Astrocyte of the cerebellum (primary cell): ENCODE results near the gene MCM5.
A peak's percentile ranks its signal among the peaks of the same experiment; 100 is the strongest.
"Not testable (repeated sequence)": the region's sequence is repeated elsewhere in the genome, so short reads cannot be mapped to it uniquely, and the experiment has no call there.

Source experiments
- DNase-seq: peaks from one replicate; pipeline ENCODE4 v3.0.0-alpha.2; 2011; ENCODE audit warnings: low read depth
- H3K4me3 ChIP-seq: 2 replicates; pipeline ENCODE4 v1.5.1; 2011; ENCODE audit warnings: mild to moderate bottlenecking, low read depth, low read length, moderate library complexity
- in situ Hi-C: cut with HindIII; loops from 2 replicates; pipeline ENCODE4 v1.10.0; 2017; ENCODE audit warnings: low sequenced_read_pairs
- TF ChIP-seq, protein P1 (sequence below): IDR thresholded peaks from 2 replicates; pipeline ENCODE4 v1.5.1; 2012; ENCODE audit warnings: low read length, low read depth, moderate library complexity, mild to moderate bottlenecking; ENCODE audit errors: missing control alignments

Gene MCM5

DNA sequence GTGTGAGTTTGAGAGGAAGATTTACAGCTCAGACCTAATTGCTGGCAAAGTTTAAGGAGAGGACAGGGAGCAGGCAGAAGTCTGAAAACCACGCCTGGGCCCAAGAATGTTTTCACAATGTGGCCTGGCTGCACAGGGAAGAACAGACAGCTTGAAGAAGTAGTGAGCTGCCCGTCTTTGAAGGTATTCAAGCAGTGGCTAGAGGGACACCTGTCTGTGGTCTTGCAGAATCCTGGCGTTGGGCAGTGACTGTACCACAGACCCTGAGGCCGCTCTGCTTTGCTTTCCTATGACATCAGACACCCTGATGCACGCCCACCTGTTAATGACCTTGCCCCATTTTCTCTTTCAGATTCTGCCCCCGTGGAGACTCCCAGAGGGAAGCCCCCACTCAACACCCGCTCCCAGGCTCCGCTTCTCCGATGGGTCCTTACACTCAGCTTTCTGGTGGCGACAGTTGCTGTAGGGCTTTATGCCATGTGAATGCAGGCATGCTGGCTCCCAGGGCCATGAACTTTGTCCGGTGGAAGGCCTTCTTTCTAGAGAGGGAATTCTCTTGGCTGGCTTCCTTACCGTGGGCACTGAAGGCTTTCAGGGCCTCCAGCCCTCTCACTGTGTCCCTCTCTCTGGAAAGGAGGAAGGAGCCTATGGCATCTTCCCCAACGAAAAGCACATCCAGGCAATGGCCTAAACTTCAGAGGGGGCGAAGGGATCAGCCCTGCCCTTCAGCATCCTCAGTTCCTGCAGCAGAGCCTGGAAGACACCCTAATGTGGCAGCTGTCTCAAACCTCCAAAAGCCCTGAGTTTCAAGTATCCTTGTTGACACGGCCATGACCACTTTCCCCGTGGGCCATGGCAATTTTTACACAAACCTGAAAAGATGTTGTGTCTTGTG, 6.6 kb upstream of the MCM5 start:
- in situ Hi-C loops = no loop called here
- no peak for DNase-seq
- H3K4me3 ChIP-seq = no peak overlapping the region
- TF ChIP-seq, protein P1, sequence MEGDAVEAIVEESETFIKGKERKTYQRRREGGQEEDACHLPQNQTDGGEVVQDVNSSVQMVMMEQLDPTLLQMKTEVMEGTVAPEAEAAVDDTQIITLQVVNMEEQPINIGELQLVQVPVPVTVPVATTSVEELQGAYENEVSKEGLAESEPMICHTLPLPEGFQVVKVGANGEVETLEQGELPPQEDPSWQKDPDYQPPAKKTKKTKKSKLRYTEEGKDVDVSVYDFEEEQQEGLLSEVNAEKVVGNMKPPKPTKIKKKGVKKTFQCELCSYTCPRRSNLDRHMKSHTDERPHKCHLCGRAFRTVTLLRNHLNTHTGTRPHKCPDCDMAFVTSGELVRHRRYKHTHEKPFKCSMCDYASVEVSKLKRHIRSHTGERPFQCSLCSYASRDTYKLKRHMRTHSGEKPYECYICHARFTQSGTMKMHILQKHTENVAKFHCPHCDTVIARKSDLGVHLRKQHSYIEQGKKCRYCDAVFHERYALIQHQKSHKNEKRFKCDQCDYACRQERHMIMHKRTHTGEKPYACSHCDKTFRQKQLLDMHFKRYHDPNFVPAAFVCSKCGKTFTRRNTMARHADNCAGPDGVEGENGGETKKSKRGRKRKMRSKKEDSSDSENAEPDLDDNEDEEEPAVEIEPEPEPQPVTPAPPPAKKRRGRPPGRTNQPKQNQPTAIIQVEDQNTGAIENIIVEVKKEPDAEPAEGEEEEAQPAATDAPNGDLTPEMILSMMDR = no peak

DNA sequence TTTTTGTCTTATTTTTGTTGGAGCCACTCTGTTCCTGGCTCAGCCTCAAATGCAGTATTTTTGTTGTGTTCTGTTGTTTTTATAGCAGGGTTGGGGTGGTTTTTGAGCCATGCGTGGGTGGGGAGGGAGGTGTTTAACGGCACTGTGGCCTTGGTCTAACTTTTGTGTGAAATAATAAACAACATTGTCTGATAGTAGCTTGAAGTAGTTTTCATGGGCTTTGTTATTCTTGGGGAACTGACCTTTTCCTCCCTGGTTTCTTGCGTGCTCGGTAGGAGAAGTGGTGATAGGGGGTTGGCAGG, 6.0 kb upstream of the MCM5 start:
- TF ChIP-seq, protein P1 = no peak
- no peak overlapping the region for H3K4me3 ChIP-seq
- DNase-seq = no peak
- in situ Hi-C loops = no loop called here

DNA sequence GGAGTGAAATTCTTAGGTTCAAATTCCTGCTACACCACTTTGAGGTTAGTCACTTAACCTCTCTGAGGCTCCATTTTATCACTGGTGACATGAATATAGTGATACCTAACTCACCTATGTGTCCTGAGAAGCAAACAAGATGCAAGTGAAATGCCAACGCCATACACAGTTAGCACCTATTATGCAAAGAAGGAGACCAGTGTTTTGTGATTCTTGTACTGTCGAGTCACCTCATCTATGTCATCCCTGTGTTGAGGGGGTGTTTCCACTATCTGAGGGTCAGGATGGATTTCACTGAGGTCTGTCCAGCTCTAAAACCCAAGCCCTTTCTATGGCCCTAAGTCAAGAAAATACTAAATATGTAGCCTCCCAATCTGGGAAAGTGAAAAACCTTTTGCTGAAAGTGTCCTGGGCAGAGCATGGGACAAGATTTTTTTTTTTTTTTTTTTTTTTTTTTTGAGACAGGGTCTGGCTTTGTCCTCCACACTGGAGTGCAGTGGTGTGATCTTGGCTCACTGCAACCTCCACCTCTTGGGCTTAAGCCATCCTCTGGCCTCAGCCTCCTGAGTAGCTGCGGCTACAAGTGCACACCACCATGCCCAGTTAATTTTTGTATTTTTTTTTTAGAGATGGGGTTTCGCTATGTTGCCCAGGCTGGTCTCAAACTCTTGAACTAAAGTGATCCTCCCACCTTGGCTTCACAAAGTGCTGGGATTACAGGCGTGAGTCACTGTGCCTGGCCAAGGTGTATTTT, 5.0 kb upstream of the MCM5 start:
- no peak overlapping the region for H3K4me3 ChIP-seq
- no peak for DNase-seq
- TF ChIP-seq, protein P1 = no peak
- in situ Hi-C loops = no loop called here

DNA sequence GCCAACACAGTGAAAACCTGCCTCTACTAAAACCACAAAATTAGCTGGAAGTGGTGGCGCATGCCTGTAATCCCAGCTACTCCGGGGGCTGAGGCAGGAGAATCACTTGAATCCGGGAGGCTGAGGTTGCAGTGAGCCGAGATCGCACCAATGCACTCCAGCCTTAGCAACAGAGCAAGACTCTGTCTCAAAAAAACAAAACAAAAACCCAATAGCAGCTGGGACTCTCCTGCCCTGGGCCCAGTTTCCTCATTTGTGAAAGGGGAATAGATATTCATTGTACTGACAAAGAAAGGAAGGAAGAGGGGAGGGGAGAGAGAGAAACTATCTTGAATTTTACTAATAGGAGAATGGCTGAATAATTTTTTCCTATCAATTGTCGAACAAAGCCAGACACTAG, 3.3 kb upstream of the MCM5 start:
- in situ Hi-C loops, DNase-seq, H3K4me3 ChIP-seq: not testable (repeated sequence)

DNA sequence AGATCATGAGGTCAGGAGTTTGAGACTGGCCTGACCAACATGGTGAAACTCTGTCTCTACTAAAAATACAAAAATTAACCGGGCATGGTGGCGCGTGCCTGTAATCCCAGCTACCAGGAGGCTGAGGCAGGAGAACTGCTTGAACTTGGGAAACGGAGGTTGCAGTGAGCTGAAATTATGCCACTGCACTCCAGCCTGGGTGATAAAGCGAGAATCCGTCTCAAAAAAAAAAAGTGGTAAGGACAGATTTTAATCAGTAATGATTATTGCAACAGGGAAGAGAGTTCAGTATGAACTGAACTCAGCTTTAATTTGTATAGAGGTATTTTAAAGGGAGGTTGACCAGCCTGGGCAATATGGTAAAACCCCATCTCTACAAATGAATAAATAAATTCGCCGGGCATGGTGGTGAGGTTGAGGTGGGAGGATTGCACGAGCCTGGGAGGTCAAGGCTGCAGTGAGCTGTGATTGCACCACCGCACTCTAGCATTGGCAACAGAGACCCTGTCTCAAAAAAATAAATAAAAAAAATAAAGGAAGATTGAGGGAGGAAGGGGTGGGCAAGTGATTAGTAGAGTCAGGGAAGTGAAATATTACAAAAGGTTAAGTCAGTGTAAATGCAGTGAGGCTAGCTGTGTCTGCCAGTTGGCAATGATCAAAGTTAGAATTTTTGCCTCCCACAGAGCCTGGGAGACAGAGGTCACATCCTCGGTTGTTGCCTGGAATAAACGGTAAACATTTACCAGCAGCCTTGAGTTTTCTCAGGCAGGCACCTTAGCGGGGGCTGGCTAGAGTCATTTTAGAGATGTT, 2.6 kb upstream of the MCM5 start:
- TF ChIP-seq, protein P1 = no peak
- no peak overlapping the region for H3K4me3 ChIP-seq
- in situ Hi-C loops = no loop called here
- peak; percentile 59 for DNase-seq

DNA sequence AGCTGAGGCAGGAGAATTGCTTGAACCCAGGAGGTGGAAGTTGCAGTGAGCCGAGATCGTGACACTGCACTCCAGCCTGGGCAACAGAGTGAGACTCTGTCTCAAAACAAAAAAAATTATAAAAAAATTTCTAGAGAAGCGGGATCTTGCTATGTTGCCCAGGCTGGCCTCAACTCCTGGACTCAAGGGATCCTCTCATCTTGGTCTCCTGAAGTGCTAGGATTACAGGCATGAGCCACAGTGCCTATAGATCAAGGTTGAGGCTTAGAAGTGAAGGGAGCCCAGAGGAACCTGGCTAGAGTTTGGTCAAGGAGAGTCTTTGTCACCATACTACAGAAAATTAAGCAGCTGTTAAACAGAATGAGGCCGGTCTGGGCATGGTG, 1.4 kb upstream of the MCM5 start:
- in situ Hi-C loops = no loop called here
- H3K4me3 ChIP-seq = no peak overlapping the region
- DNase-seq = no peak
- TF ChIP-seq, protein P1 = no peak
